CD4-positive, alpha-beta T cell treated with Interleukin-17A for 4 hours (primary cell): Measurements from ENCODE around the gene LAMC1.

ENCODE experiments used
- DNase-seq: peaks from one replicate; pipeline ENCODE4 v3.0.0-alpha.2; 2020; ENCODE audit warnings: mixed read lengths

The LAMC1 gene

DNA sequence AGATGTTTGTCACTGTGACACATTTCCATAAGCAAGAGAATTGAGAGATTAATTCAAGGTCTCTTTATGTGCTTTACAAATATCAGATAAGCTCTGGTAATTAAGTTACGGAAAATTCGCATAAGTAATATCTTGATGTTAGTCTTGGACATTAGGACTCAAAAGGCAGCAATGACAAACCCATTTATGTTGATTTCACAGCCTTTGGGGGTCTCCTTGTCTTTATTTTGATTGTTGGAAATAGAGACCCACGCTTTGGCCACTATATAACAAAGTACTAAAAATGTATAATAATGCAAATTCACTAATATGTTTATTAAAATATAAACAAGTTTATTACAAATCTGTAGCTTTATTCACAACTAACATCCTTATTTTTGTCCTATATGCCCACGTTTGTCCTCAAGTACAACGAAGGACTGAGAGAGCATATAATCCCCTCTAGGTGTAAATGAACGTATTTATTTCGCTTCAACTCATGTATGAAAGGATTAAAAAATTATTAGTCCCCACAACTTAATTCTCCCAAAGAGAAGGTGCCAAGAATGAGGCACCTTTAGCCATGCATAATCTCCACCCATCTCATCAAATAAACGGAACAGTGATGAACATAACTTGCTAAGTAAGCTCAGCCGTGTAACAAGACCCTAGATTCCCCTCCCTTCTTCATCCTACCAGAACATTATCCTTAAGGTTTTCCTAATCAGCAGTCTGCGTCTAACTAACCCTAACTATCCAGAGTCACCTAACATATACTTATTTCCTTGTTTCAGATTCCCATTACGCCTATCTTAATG, 1.6 kb upstream of the LAMC1 start:
- no peak for DNase-seq

DNA sequence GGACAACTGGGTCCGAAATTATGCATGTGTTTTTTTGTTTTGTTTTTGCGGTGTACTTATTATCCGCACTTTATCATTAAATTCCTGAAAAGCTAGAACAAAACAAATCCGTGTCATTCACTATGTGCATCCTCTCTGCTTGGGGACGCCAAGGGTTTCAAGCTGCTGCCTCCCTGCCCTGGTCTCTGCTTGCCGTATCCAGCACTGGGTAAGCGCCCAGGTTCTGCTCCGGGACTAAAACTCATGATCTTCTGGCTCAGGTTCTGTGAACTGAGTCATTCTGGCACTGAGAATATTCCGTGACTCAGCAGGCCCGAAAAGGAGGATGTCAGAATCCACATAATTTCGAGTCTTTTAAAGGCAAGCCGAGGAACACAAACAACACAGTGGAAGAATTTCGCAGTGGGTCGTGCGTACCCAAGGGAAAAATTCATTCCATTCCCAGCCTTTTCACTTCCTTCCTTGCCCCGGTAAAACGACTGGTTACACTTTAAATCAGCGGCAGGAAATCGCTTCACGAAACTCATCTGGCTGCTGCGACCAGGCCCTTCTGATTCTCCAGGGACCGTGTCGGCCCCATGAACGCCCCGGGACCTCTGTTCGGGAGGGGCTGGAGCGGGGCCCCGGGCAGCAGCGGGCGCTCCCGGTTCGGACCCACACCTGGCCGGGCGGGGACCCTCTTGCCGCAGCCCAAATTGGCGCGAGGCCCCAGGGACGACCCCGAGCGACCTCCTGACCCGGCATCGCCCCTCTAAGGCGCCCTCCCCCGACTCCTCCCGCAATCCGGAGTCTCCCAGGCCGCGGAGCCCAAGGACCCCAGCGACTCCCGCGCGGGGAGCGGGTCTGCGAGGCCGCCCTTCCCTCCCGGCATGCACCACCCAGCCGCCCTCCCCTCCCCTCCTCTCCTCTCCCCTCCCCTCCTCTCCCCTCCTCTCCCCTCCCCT, 746 bp upstream of the LAMC1 start:
- DNase-seq = peak; percentile 4

DNA sequence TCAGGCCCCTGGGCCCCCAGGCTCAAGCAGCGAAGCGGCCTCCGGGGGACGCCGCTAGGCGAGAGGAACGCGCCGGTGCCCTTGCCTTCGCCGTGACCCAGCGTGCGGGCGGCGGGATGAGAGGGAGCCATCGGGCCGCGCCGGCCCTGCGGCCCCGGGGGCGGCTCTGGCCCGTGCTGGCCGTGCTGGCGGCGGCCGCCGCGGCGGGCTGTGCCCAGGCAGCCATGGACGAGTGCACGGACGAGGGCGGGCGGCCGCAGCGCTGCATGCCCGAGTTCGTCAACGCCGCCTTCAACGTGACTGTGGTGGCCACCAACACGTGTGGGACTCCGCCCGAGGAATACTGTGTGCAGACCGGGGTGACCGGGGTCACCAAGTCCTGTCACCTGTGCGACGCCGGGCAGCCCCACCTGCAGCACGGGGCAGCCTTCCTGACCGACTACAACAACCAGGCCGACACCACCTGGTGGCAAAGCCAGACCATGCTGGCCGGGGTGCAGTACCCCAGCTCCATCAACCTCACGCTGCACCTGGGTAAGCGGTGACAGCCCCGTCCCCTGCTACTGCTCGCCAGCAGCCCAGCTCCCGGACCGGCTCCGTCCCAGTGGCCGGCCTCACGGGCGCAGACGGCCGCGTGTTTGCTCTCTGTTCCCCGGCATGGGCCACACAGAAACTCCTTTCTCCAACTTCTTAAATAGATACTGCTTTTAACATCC, 539 bp downstream of the LAMC1 start:
- peak; percentile 15 for DNase-seq

DNA sequence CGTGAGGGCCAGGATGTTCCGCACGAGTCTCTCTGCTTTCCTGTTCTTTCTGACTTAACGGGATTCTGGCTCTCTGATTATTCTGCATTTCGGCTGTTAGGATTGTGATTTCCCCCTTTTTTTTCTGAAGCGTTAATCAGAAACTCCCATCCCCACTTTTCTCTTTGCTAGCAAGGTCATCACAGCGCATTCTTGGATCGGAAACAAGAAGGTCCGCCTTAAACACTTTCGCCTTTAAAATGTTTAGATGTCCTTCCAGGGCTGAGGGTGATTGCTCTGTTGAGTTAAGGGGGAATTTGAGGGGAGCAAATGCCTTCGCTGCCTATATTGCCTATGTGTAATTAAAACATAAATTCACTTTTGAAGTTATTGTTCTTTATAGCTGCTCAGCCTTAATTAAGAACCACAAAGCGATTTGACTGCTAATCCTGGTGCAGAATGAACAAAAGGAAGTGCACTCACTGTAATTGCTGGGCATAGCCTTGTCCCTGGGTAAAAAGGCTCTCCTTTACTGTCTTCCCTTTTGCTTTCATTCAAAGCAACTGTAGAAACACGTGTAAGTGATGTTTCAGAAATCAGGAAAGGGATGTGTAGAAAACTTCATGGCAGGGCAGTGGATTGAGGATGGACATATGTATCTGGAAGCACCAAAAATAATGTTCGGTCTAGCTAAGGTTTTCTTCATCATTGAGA, 1.2 kb downstream of the LAMC1 start:
- DNase-seq = no peak

DNA sequence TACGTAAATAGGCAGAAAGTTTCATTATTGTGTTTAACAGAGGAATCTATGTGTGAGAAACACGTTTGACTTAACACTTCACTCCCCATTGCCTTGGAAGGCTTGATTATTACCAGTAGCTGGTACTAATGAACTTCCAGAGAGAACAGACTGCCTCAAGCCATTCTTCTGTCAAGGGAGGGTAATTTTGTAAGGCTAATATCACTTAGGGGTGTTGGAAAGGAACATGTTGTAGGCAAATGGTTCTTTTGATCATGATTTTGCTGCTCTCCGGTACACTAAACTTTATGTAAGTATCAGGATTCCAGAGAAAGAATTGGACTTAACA, 1.8 kb downstream of the LAMC1 start:
- no peak for DNase-seq

DNA sequence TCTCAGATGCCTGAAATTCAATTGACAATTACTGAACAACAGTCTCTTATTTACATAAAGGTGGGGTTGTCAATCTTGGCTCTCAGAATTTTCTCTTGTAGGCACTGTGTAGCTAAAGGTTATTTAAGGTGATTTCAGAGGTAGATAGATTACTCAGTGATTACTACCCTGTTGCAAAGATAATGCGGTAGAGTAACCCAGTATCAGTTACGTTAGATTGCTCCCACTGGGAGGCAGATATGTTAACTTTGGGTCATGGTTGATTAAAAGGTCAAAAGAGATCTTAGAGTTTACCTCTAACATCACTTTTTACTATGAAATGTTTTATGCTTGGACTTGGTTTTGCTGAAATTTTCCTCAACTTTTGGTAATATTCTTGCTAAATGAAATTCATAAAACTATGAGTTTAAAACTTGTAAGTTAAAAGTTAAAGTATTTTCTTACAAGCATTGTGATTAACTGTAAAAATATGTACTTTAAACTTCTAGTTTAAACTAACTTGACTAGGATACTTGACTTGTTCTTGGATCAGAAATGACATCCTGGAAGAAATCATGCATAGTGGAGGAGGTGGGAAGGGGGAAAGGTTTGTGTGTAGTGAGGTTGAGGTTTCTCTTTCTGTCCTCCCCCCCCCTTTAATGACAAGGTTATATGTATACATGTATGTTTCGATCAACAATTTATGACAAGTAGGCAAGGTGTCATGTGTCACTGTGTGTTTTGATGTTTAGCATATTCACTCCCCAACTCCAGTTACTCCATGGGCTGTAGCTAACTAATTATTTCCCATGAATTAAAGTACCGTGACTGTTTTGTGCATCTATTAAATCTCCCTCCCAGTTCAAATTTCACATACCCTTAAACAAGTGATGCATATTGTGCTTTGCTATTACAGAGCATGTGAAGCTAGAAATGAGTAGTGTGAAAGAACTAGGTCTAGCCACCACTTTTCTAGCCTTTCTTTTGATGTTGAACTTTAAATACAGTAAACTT, 2.9 kb downstream of the LAMC1 start:
- no peak for DNase-seq

DNA sequence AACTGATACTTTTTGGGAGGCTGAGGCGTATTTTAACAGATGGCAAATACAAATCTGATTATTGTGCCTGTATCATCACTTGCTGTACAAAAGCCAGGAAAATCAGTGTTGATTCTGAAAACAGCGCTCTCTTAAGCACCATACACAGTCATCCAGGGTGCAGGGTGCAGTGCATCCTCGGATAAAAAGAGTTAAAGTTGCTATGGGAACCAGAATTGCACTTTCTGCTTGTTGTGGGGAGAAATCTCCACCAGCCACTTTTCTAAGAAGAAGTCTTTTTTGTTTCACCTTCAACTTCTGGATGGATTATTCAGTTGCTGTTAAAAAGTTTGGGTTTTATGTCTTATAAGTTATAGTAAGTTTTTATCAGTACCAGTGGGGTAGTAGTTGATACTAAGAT, 3.8 kb downstream of the LAMC1 start:
- no peak for DNase-seq

DNA sequence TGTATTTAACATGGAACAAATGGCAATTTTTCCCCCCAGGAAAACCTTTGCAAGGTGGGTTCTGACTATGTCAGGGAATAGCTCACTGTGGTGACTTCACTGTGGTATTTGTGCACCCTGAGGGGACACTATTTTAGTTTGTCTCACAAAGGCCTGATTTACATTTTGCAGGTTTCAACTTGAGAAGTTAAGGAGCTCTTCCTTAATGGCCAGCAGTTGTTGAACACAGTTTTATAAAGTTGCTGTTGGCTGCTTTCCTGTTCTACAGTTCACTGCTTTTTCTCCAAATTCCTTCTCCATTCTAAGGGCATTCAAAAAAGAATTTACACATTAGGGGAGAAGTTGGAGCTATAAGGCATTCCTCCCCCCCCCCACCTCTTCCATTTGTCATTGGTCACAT, 4.6 kb downstream of the LAMC1 start:
- DNase-seq = no peak

DNA sequence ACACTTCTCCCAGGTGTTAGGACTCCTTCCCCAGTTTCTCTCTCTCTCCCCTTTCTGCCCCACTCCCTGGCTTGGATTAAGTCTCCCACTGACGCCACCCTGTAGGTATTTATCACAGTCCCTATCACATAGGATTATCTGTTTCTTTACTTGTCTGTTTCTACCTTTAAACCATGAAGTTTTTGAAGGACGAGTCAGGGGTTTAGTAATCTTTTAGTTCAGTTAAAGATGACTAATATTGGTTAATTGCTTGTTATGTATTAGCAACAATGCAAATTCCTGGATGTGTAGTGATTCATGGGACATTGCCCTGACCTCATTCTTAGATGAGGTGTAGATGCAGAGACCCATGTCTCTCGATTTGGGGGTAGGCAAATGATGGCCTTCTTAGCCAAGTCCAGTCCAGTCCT, 6.4 kb downstream of the LAMC1 start:
- no peak for DNase-seq

DNA sequence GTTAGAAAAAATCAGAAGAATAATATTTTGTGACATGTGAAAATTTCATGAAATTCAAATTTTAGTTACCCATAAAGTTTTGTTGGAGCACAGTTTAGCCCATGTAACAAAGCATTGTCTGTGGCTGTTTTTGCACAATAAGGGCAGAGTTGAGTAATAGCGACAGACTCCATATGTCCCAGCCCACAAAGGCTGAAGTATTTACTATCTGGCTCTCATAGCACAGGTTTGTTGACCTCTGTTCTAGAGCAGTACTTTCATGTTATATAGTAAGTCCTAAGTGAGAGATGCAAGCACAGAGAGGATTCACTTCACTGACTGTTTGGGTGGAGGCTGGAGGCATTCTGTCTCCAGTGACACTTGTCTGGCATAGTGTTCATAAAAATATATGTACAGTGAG, 6.8 kb downstream of the LAMC1 start:
- DNase-seq = no peak

DNA sequence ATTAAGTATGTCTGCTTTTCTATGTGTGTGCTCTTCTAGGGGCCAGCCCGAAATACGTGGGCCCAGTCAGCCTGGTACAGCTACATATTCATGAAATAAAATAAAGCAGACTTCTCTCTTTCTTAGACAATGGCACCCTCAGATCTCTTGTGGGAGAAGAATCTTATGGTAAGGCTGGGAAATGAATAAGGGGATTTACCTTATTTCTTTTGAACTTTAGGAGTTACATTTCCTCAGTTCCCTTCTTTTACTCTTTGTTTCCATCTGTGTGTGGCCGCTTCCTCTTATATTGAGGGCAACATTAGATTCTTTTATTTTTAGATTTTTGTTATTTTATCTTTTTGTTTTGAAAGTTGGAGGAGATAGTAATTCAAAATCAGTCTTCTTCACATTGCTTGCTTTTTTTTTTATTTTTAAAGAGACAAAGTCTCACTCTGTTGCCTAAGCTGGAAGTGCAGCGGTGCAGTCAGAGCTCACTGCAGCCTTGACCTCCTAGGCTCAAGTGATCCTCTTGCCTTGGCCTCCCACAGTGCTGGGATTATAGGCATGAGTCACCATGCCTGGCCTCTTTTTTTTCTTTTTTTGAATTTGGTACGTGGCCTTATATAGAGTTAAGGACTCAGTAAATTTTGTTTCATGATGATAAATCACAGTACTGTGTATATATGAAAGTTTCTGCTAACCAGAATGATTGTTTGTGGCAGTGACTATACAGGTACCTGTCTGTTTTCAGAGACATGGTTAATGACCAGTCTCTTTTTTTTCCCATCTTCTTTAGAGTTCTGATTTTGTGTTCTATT, 9.1 kb downstream of the LAMC1 start:
- DNase-seq = no peak

DNA sequence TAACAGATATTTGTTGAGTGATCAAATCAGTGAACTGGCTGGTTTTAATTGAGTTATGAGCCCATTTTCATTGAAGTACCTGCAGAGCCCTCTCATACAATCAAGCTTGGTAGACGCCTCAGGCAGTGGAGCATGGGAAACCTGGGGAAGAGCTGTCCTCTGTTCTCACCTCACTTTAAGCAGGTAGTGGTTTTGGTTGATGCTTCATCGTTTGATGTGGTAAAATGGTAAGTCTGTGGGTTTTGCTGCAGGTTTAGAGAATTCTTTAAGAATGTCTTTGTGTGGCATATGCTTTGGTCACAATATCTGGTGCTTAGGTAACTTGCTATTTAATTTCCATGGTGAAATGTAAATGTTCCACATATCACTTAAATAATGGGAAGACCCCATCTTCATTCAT, 10.0 kb downstream of the LAMC1 start:
- peak; percentile 27 for DNase-seq

DNA sequence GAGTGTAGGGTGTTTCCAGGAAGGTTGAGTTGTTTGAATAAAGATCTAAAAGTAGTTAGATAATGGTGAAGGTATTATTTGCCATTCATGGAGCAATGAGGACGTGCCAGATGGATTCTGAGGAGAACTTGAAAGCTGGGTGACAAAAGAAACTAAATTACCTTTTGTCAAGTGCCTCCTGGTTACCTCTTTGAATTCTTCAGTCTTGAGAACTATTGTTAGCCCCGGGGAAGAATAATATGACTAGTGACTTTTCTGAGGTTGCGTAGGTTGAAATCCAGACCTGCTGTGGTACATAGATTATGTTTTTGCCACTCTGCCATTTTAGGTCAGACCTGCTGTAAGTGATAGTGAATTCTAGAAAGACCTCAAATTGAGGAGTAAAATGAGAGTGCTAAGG, 11.5 kb downstream of the LAMC1 start:
- no peak for DNase-seq

DNA sequence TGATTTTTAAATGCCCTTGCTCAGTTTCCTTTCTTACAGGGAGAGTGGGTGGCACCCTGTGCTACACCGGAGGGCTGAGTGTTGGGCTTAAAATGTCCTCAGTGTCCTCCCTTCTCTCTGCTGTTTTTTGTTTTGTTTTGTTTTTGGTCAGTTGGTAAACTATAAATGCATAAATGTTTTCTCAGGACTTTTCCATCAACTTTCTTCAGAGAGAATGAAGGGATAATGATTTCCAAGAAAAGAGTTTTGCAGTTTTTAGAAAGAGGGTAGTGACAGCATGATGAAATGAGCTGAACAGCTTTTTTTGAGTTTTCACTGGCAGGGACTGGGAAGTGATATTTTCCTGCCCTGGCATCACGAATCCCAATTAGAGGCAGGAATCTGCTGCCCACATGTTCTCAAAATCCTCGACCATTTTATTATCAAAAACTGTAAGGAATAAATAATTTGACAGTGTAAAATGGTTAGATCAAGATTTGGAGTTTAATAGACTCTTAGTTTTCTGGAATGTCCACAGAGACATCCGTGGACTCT, 15.2 kb downstream of the LAMC1 start:
- no peak for DNase-seq

DNA sequence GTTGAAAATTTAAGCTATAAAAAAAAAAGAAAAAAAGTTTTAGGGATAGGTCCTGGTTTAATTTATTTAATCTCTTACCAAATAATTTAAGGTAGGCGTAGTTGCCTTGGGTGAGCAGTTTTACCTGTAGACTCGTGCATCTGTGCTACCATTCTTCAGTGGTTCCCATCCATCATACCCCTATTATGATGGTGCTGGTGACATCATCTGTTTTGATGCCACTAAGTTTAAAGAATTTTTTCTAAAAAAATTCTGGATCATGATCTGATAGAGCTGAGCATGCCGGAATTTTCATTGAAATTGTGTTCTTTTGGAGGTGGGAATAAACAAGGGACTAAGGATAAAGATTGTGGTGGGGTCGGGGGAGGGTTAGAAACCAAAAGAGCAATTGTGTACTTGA, 15.7 kb downstream of the LAMC1 start:
- DNase-seq = no peak

DNA sequence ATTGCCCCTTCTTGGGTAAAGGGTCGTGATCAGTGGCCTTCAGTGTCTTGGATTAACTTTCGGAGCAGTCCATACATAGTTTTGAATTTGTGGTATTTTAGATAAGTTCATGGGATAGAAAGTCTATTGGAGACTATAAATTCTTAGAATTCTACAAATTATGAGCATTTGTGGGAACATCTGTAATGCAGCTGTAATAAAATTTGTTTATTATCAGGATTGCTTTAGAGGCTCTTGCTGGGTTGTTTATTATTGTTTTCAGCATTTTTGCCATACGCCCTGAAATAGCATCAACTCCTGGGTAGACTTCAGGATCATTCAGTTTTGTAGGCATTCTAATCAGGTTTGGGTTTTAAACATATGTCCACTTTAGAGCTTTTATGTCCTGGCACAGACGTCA, 16.1 kb downstream of the LAMC1 start:
- DNase-seq = no peak

DNA sequence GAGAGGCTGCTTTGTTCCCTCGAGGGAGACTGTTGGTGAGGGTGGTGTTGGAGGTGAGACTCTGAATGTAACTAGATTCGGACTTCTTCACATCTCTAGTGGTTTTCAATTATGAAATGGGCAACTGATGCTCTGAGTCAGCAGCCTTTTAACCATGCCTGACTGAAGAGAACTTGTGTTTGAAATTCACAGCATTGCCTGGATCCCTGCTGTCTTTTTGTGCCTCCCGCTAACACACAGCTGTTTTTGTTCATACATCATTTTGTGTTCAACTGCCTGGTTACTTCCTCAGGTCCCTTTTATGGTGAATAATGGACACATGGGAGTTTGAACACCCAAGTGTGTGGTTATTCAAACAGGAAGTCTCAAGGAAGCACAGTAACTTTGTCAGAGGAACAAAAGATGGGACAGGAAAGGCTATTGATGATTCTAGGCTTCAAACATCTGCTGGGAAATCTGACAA, 16.8 kb downstream of the LAMC1 start:
- no peak for DNase-seq

DNA sequence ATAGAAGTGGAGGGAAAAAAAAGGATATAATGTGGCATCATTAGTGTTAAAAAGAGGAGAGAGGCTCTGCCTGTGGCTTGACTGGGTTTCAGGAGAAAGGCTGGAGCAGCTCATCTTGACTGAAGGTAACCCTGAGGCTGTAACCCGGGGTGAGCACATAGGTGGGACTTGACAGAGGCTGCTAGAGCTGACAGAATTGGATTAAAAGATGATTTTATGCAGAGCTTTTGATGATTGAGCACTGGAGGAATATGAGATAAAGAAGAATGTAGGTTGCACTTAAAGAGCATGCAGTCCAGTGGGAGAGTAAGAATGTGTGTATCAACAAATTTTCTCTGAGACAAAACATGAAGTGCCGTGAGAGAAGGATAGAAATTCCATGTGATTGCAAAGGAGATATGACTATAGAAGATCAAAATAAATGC, 17.3 kb downstream of the LAMC1 start:
- DNase-seq = no peak

DNA sequence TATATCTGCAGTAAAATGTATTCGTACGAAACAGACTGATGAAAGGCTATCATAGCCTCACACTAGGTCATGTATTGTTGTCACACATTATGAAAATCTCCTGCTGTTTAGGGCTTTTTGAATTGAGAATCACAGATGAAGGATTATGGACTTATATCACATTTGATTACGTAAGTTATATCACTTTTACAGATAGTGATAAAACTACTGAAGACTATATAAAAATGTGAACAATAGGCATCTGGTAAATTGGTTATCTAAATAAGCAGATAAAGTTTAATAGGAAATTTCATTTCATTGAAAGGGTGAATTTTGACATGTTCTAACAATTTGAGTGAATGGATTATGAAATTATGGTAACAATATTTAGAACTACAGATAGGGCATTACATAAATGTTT, 20.0 kb downstream of the LAMC1 start:
- DNase-seq = no peak
